Smooth muscle cell (in vitro differentiated cells): ENCODE results near the gene HSD17B14. TPM values are rescaled to one million over a fixed set of nuclear protein-coding genes. Genes with fewer than 3 reads are reported as not detected.

ENCODE experiments used
- DNase-seq: peaks from one replicate; lab custom pipeline; 2025; ENCODE audit not compliant: unreplicated experiment; lab: John Stamatoyannopoulos, UW
- H2AFZ ChIP-seq: fragments of 200-600 bp; sonication (generic); 2 replicates; pipeline ENCODE4 v1.6.0; 2016; ENCODE audit warnings: antibody characterized with exemption, low read depth, mild to moderate bottlenecking
- H3F3A ChIP-seq: fragments of 200-600 bp; sonication (generic); 2 replicates; pipeline ENCODE4 v1.6.0; 2017; ENCODE audit warnings: antibody characterized with exemption, low read depth
- H3K27ac ChIP-seq: fragments of 200-600 bp; sonication (generic); 2 replicates; pipeline ENCODE4 v1.5.1; 2016; ENCODE audit warnings: low read depth, mild to moderate bottlenecking
- H3K27me3 ChIP-seq: fragments of 200-600 bp; sonication (generic); 2 replicates; pipeline ENCODE4 v1.6.1; 2016; ENCODE audit warnings: low read depth, mild to moderate bottlenecking
- H3K36me3 ChIP-seq: fragments of 200-600 bp; sonication (generic); 2 replicates; pipeline ENCODE4 v1.5.1; 2016; ENCODE audit warnings: low read depth
- H3K4me1 ChIP-seq: fragments of 200-600 bp; sonication (generic); 2 replicates; pipeline ENCODE4 v1.5.1; 2016; ENCODE audit warnings: low read depth
- H3K4me2 ChIP-seq: fragments of 200-600 bp; sonication (generic); 2 replicates; pipeline ENCODE4 v1.6.0; 2016; ENCODE audit warnings: mild to moderate bottlenecking
- H3K4me3 ChIP-seq: fragments of 200-600 bp; sonication (generic); 2 replicates; pipeline ENCODE4 v1.5.1; 2016; ENCODE audit warnings: mild to moderate bottlenecking
- H3K79me2 ChIP-seq: fragments of 200-600 bp; sonication (generic); 2 replicates; pipeline ENCODE4 v1.6.0; 2016; ENCODE audit warnings: low read depth, mild to moderate bottlenecking
- H3K9ac ChIP-seq: fragments of 200-600 bp; sonication (generic); 2 replicates; pipeline ENCODE4 v1.6.0; 2016; ENCODE audit warnings: low read depth
- H3K9me3 ChIP-seq: fragments of 200-600 bp; sonication (generic); replicated peaks from 2 replicates; pipeline ENCODE4 v1.5.1; 2016; ENCODE audit warnings: low read depth
- H4K20me1 ChIP-seq: fragments of 200-600 bp; sonication (generic); 2 replicates; pipeline ENCODE4 v1.6.0; 2016; ENCODE audit warnings: low read depth
- WGBS: methylation state at CpG from one replicate; pipeline ENCODE4 v1.1.7; 2016; ENCODE audit warnings: low lambda C conversion rate; 5-methylcytosine and 5-hydroxymethylcytosine counted together
- polyA plus RNA-seq: library from polyadenylated mRNA; unstranded; fragments of >200 nt; fragmentation: Nextera tagmentation; extraction: Ambion mirVana; gene quantifications from 2 replicates; pipeline ENCODE4 v1.2.1, GENCODE V29; 2016
- total RNA-seq: library from RNA; depleted of rRNA; stranded (reverse); fragments of >200 nt; gene quantifications from 2 replicates; pipeline ENCODE4 v1.2.3, GENCODE V29; 2014
- TF ChIP-seq, protein P1 (sequence below): fragments of 200-600 bp; sonication (generic); IDR thresholded peaks from 2 replicates; pipeline ENCODE4 v1.5.1; 2017; ENCODE audit warnings: borderline replicate concordance, mild to moderate bottlenecking, antibody characterized with exemption; ENCODE audit not compliant: insufficient read depth, poor library complexity, severe bottlenecking

The HSD17B14 gene
- total and polyA plus RNA-seq, 2 experiments from 2014 or later = 16.4 to 19.3 TPM

DNA sequence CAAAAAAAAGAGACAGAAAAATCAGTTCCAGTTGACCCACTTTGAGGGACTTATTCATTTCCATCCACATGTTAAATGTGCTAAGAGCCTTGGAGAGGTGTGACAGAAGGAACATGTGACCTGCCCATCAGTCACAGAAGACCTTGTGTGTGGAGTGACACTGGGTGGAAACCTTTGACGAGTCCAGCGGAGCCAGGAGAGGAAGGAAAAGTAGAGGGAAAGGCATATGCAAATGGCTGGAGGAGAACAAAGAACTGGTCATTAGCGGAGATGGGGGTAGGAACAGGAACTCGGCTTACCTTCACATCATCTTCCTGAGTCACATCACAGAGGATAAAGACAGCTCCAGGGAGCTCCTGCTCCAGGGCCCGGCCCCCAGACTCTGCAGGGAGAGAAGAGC is 2.3 kb downstream of the HSD17B14 start:
- H3K4me1 ChIP-seq = no peaks in the 10 kb centered on the region
- H3F3A ChIP-seq = peaks cover 5% of the 10 kb centered on the region
- DNase-seq = no peak
- H3K9me3 ChIP-seq = no peaks in the 10 kb centered on the region
- H4K20me1 ChIP-seq = no peaks in the 10 kb centered on the region
- no peak overlapping the region for H3K4me2 ChIP-seq
- no peak overlapping the region for H2AFZ ChIP-seq
- no peaks in the 10 kb centered on the region for H3K27me3 ChIP-seq
- H3K27ac ChIP-seq = no peak overlapping the region
- TF ChIP-seq, protein P1, sequence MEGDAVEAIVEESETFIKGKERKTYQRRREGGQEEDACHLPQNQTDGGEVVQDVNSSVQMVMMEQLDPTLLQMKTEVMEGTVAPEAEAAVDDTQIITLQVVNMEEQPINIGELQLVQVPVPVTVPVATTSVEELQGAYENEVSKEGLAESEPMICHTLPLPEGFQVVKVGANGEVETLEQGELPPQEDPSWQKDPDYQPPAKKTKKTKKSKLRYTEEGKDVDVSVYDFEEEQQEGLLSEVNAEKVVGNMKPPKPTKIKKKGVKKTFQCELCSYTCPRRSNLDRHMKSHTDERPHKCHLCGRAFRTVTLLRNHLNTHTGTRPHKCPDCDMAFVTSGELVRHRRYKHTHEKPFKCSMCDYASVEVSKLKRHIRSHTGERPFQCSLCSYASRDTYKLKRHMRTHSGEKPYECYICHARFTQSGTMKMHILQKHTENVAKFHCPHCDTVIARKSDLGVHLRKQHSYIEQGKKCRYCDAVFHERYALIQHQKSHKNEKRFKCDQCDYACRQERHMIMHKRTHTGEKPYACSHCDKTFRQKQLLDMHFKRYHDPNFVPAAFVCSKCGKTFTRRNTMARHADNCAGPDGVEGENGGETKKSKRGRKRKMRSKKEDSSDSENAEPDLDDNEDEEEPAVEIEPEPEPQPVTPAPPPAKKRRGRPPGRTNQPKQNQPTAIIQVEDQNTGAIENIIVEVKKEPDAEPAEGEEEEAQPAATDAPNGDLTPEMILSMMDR = no peak
- H3K9ac ChIP-seq = no peak overlapping the region
- H3K4me3 ChIP-seq = no peak overlapping the region
- WGBS = 78% methylated on average over 5 of the region's 5 CpGs
- peaks cover 4% of the 10 kb centered on the region for H3K36me3 ChIP-seq
- H3K79me2 ChIP-seq = no peaks in the 10 kb centered on the region

DNA sequence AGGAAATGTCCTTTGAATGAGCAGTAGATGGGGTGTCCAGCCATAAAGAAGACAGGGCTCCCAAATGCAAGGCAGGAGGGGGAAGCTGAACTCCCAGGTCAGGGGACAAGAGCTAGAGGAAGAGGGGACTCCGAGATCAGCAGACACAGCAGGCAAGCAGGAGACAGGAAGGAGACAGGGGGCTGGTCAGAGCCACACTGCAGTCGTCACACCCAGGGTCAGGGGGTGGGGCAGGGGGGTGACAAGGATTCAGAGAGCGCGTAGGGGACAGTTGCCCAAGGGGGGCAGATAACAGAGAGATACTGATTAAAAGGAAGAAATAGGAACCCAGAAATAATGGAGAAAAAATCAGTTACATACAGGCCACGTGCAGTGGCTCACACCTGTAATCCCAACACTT is 3.2 kb downstream of the HSD17B14 start:
- WGBS = 83% methylated on average over 5 of the region's 5 CpGs
- TF ChIP-seq, protein P1 = no peak

DNA sequence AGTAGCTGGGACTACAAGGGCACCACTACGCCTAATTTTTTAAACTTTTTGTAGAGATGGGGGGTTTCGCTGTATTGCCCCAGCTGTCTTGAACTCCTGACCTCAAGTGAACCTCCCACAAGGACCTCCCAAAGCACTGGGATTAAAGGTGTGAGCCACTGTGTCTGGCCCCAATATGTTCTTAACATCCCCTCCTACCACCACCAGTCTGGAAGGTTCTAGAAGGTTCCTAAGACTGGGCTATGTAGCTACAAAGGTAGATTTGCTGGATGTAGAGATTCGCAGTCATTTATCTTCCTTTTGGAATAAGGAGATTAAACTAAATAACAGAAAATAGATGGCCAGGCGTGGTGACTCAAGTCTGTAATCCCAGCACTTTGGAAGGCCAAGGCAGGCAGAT is 5.3 kb downstream of the HSD17B14 start:
- no peak overlapping the region for H2AFZ ChIP-seq
- no peaks in the 10 kb centered on the region for H3K27me3 ChIP-seq
- no peaks in the 10 kb centered on the region for H3K79me2 ChIP-seq
- DNase-seq = no peak
- H3K4me3 ChIP-seq = no peak overlapping the region
- no peaks in the 10 kb centered on the region for H4K20me1 ChIP-seq
- no peaks in the 10 kb centered on the region for H3K9me3 ChIP-seq
- 89% methylated on average over 4 of the region's 4 CpGs for WGBS
- TF ChIP-seq, protein P1 = no peak
- H3K4me1 ChIP-seq = no peaks in the 10 kb centered on the region
- no peak overlapping the region for H3K27ac ChIP-seq
- no peak overlapping the region for H3K9ac ChIP-seq
- H3K36me3 ChIP-seq = peaks cover 4% of the 10 kb centered on the region
- no peaks in the 10 kb centered on the region for H3F3A ChIP-seq
- no peak overlapping the region for H3K4me2 ChIP-seq

More for the DNA sequence above, 3.2 kb downstream of the HSD17B14 start:
- H4K20me1 ChIP-seq = no peaks in the 10 kb centered on the region
- H3K4me3 ChIP-seq = no peak overlapping the region
- peaks cover 5% of the 10 kb centered on the region for H3F3A ChIP-seq
- no peaks in the 10 kb centered on the region for H3K9me3 ChIP-seq
- H3K27ac ChIP-seq = no peak overlapping the region
- no peaks in the 10 kb centered on the region for H3K4me1 ChIP-seq
- no peak overlapping the region for H3K9ac ChIP-seq
- H3K4me2 ChIP-seq = no peak overlapping the region
- DNase-seq = no peak
- H3K27me3 ChIP-seq = no peaks in the 10 kb centered on the region
- no peak overlapping the region for H2AFZ ChIP-seq
- peaks cover 4% of the 10 kb centered on the region for H3K36me3 ChIP-seq
- no peaks in the 10 kb centered on the region for H3K79me2 ChIP-seq

DNA sequence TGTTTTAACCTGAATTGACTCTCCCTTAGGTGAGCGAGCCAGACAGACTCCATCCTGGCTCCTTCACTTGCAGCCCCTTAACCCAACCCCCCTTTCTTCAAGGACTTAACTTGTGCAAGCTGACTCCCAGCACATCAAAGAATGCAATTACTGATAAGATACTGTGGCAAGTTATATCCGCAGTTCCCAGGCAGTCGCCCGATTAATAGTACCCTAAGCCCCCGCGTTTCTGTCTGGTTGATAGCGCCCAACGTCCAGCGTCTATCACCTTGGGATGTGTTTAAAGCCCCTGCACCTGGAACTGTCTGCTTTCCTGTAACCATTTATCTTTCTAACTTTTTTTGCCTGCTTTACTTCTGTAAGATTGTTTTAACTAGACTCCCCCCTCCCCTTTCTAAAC is 6.2 kb downstream of the HSD17B14 start:
- Histone ChIP-seq H3K79me2 (no peaks in the 10 kb centered on the region), H3K9me3 (no peaks in the 10 kb centered on the region), H3K4me2 (no peak overlapping the region), H3K9ac (no peak overlapping the region), H3K4me1 (no peaks in the 10 kb centered on the region), H3K27ac (no peak overlapping the region), H3K36me3 (peaks cover 4% of the 10 kb centered on the region), H3F3A (no peaks in the 10 kb centered on the region), H3K27me3 (no peaks in the 10 kb centered on the region), H3K4me3 (no peak overlapping the region), H4K20me1 (no peaks in the 10 kb centered on the region), H2AFZ (no peak overlapping the region)
- 47% methylated on average over 9 of the region's 9 CpGs for WGBS
- no peak for DNase-seq
- TF ChIP-seq, protein P1 = no peak
